Smooth muscle cell of the coronary artery (primary cell): Measurements from ENCODE around the gene MLF1. TPM values are rescaled to one million over a fixed set of nuclear protein-coding genes. Genes with fewer than 3 reads are reported as not detected.

Source experiments
- total RNA-seq: library from RNA; depleted of rRNA; stranded (reverse); fragments of >200 nt; gene quantifications from 2 replicates; pipeline ENCODE4 v1.2.3, GENCODE V29; 2014; ENCODE audit warnings: low replicate concordance

Gene MLF1, protein sequence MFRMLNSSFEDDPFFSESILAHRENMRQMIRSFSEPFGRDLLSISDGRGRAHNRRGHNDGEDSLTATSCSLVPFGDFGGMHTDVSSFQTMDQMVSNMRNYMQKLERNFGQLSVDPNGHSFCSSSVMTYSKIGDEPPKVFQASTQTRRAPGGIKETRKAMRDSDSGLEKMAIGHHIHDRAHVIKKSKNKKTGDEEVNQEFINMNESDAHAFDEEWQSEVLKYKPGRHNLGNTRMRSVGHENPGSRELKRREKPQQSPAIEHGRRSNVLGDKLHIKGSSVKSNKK
- total RNA-seq = 7.1 and 8.6 TPM in 2 replicates

DNA sequence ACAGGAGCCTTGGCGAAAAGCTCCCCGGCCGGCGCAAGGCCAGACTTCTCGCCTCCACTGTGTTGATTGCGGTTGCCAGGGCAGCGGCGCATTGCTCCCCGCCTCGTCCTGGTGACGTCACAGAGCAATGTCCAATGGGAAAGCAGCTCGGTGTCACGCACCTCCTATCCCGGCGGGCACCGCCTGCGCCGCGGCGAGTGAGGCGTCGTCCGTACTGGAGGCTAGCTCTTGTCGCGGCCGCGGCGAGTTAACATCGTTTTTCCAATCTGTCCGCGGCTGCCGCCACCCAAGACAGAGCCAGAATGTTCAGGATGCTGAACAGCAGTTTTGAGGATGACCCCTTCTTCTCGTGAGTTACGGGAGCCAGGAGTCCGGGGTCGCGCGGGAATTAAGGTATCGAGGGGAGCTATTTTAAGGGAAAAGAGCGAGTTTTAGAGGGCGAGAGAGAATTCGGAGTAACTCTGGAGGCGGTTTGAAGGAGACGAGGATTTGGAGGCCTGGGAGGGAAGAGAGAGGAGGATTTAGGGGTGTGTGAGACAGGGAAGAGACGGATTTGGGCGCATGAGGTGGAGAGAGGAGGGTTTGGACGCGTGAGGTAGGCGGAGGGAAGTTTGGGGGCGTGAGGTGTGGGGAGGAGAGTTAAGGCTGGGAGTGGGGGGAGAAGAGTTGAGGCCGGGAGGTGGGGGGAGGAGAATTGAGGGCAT lies at the start of gene MLF1:
Gene MLF1, plus strand, starts transcription at position 196 of the 704 bp plus-strand sequence. Its CDS starts 107 bp downstream, at position 303.

DNA sequence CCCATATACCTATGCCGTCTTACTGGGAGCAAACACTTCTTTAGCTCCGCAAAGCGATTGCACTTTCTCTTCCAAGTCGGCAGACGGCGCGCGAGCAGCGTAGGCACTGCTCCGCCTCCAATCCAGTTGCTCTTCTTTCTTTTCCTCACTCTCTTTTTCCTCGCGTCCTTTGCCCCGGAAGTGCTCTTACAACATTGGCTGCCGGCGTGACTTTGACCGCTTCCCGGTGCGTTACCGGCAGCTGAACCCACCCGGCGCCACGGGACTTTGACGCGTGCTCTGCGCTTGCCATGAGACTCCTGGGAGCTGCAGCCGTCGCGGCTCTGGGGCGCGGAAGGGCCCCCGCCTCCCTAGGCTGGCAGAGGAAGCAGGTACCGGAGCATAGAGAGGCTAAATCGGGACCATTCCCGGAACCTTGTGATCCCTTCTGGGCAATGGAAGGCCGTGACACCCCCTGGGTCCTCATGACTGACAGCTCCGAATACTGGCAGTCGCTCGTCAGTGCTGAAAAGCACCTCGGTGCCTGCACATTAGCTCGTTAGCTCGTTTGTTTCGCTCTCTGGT lies 73.4 kb downstream of the MLF1 start, which contains the start of gene GFM1:
Gene GFM1, plus strand, starts transcription at position 183 of the 564 bp plus-strand sequence. Its CDS starts 108 bp downstream, at position 291.

Other genes starting within 250 kb of the MLF1 start
- 31.3 and 34.9 TPM in 2 replicates for gene GFM1, start 73.3 kb downstream of the MLF1 start, total RNA-seq
- gene LXN, start 101.5 kb downstream of the MLF1 start, total RNA-seq = 16.0 and 46.9 TPM in 2 replicates
- gene RARRES1, start 161.3 kb downstream of the MLF1 start, total RNA-seq = 2.9 and 9.0 TPM in 2 replicates
- 72.2 and 86.1 TPM in 2 replicates for gene MFSD1, start 230.9 kb downstream of the MLF1 start, total RNA-seq